B cell (primary cell): ENCODE measurements around the gene NCLN.

Experiments
- EZH2 ChIP-seq: IDR thresholded peaks from 2 replicates; pipeline ENCODE4 v1.6.1; 2012; ENCODE audit warnings: borderline replicate concordance, low read depth, mild to moderate bottlenecking, moderate library complexity, low read length; ENCODE audit not compliant: insufficient read depth, poor library complexity, severe bottlenecking
- TF ChIP-seq, protein P1 (sequence below): fragments of 200-600 bp; IDR thresholded peaks from one replicate; pipeline ENCODE4 v1.8.0; 2022; ENCODE audit warnings: antibody characterized with exemption, mild to moderate bottlenecking

- TF ChIP-seq, protein P1, sequence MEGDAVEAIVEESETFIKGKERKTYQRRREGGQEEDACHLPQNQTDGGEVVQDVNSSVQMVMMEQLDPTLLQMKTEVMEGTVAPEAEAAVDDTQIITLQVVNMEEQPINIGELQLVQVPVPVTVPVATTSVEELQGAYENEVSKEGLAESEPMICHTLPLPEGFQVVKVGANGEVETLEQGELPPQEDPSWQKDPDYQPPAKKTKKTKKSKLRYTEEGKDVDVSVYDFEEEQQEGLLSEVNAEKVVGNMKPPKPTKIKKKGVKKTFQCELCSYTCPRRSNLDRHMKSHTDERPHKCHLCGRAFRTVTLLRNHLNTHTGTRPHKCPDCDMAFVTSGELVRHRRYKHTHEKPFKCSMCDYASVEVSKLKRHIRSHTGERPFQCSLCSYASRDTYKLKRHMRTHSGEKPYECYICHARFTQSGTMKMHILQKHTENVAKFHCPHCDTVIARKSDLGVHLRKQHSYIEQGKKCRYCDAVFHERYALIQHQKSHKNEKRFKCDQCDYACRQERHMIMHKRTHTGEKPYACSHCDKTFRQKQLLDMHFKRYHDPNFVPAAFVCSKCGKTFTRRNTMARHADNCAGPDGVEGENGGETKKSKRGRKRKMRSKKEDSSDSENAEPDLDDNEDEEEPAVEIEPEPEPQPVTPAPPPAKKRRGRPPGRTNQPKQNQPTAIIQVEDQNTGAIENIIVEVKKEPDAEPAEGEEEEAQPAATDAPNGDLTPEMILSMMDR = no peak
- no peak for TF ChIP-seq EZH2
Measured at GRCh38 chr19:3201072-3201700, 15.5 kb downstream of the NCLN start.
